Heart left ventricle (tissue), 13 donors: ENCODE measurements around the gene CLDND1.

ENCODE experiments used
- POLR2A ChIP-seq, 2 donors: fragments of 450-650 bp; IDR thresholded peaks; one replicate each; pipeline ENCODE4 v1.6.1; 2017; ENCODE audit warnings: antibody characterized with exemption in 2 of 2, mild to moderate bottlenecking in 2 of 2, moderate library complexity in 2 of 2
- TF ChIP-seq, protein P1 (sequence below), 12 donors: fragments of 200-600 bp; sonication (generic) in 4 of 12; IDR thresholded peaks; one replicate each; pipeline versions ENCODE4 v1.5.0 to v1.8.0; 2018 to 2022; ENCODE audit warnings: antibody characterized with exemption in 12 of 12, mild to moderate bottlenecking in 5 of 12
- donor health status: ischemic (EF 13 %, LVEDD 7.1; RV severe dilation, severe dysfunction).
- donor health status: DM: no; HTN: yes; CAD: no.
- donor health status: DM: no; HTN: no; CAD: no.
- donor health status: ischemic (EF 25% LVEDD 6.9; RV normal size, moderate dysfunction).
- donor health status: ischemic (EF 25% LVEDD 5.7; RV mildly dilated, moderate dysfunction).
- donor health status: ischemic (EF 35%, LVEDD 5.7; RV mildly dilated, moderate dysfunction).
- donor health status: nonischemic (EF 11% LVEDD 7.7; RV severe dilation, severe dysfunction).
- donor health status: DM: yes; HTN: yes; CAD: no.
- donor health status: PGD.
- donor health status: ischemic (EF 29% LVEDD 5.4; RV normal size, mild dysfunction).
- donor health status: nonischemic (EF 23%, LVEDD 6.1; RV moderate dilation, normal function).

GRCh38 chr3:98504539-98504938, 18.2 kb downstream of the CLDND1 start:
- TF ChIP-seq, protein P1, sequence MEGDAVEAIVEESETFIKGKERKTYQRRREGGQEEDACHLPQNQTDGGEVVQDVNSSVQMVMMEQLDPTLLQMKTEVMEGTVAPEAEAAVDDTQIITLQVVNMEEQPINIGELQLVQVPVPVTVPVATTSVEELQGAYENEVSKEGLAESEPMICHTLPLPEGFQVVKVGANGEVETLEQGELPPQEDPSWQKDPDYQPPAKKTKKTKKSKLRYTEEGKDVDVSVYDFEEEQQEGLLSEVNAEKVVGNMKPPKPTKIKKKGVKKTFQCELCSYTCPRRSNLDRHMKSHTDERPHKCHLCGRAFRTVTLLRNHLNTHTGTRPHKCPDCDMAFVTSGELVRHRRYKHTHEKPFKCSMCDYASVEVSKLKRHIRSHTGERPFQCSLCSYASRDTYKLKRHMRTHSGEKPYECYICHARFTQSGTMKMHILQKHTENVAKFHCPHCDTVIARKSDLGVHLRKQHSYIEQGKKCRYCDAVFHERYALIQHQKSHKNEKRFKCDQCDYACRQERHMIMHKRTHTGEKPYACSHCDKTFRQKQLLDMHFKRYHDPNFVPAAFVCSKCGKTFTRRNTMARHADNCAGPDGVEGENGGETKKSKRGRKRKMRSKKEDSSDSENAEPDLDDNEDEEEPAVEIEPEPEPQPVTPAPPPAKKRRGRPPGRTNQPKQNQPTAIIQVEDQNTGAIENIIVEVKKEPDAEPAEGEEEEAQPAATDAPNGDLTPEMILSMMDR (IDR thresholded peaks at IDR 0.05): no peak
- TF ChIP-seq POLR2A (IDR thresholded peaks at IDR 0.05): no peak
